Natural killer cell treated with Interleukin-12 subunit alpha and Interleukin-12 subunit beta and Interleukin-15 and Interleukin-18, amount 100 ng/mL, for 72 hours (primary cell): ENCODE measurements around the gene PCDHB13. TPM values are rescaled to one million over a fixed set of nuclear protein-coding genes. Genes with fewer than 3 reads are reported as not detected.
"Not testable (repeated sequence)": the region's sequence is repeated elsewhere in the genome, so short reads cannot be mapped to it uniquely, and the experiment has no call there.

Experiments
- ATAC-seq, 2 donors: fragments of 150-1000 bp; cut with Tn5 transposase in 1 of 2; sonication (Bioruptor Pico), chemical (Tn5 transposase) in 1 of 2; 2 replicates each; pipeline ENCODE4 v1.10.0; 2021
- DNase-seq: peaks from one replicate; pipeline ENCODE4 v3.0.0; 2022; ENCODE audit warnings: low spot score
- H3K27ac Mint-ChIP-seq, 2 donors: 1 replicate in 1 of 2; 2 replicates in 1 of 2; pipeline ENCODE4 v1.8.0; 2022; ENCODE audit warnings: mixed read lengths in 2 of 2, mild to moderate bottlenecking in 1 of 2, moderate library complexity in 1 of 2
- H3K27me3 Mint-ChIP-seq, 2 donors: 1 replicate in 1 of 2; 2 replicates in 1 of 2; pipeline ENCODE4 v1.8.0; 2022; ENCODE audit warnings: mixed read lengths in 2 of 2
- H3K36me3 Mint-ChIP-seq: one replicate; pipeline ENCODE4 v1.8.0; 2022; ENCODE audit warnings: mixed read lengths
- H3K4me1 Mint-ChIP-seq, 2 donors: 1 replicate in 1 of 2; 2 replicates in 1 of 2; pipeline ENCODE4 v1.8.0; 2022; ENCODE audit warnings: low read depth in 2 of 2, mixed read lengths in 2 of 2, mild to moderate bottlenecking in 1 of 2
- H3K4me3 Mint-ChIP-seq: one replicate; pipeline ENCODE4 v1.8.0; 2022; ENCODE audit warnings: mixed read lengths
- H3K9me3 Mint-ChIP-seq: 2 replicates; pipeline ENCODE4 v1.8.0; 2022; ENCODE audit warnings: mixed read lengths
- total RNA-seq, 2 donors: library from RNA; stranded (reverse); gene quantifications; one replicate each; pipeline ENCODE4 v1.2.3, GENCODE V29; 2022

The PCDHB13 gene
- total RNA-seq, 2 donors from 2014 or later, result 0.10 TPM; not detected in 1

DNA sequence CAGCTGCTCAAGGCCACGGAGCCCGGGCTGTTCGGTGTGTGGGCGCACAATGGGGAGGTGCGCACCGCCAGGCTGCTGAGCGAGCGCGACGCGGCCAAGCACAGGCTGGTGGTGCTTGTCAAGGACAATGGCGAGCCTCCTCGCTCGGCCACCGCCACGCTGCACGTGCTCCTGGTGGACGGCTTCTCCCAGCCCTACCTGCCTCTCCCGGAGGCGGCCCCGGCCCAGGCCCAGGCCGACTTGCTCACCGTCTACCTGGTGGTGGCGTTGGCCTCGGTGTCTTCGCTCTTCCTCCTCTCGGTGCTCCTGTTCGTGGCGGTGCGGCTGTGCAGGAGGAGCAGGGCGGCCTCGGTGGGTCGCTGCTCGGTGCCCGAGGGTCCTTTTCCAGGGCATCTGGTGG lies 24.6 kb upstream of the PCDHB13 start:
- peaks cover 20 to 44% of the 10 kb centered on the region in 2 donors for H3K27me3 Mint-ChIP-seq
- not testable (repeated sequence) for H3K4me3 Mint-ChIP-seq, H3K27ac Mint-ChIP-seq, DNase-seq, H3K4me1 Mint-ChIP-seq, H3K9me3 Mint-ChIP-seq, ATAC-seq
- peaks cover 26% of the 10 kb centered on the region for H3K36me3 Mint-ChIP-seq

DNA sequence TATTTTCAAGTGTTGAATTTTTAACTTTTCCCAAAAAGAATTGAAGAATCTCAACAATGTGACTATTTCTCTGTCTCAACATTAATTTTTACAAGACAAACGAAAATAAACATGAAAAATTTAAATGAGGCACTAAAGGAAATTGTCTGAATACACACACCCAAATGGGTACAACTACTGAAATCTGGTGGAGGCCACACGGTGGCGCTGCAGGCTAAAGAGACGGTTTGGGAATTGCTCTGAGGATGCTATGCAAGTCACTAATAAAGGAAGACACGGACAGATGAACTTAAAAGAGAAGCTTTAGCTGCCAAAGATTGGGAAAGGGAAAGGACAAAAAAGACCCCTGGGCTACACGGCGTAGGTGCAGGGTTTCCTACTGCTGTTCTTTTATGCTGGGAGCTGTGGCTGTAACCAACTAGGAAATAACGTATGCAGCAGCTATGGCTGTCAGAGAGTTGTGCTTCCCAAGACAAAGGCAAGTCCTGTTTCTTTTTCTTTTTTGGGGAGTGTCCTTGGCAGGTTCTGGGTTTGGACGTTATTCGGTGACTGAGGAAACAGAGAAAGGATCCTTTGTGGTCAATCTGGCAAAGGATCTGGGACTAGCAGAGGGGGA lies 21.5 kb upstream of the PCDHB13 start, which contains the start of gene PCDHB10:
TSS of gene PCDHB10 (plus strand) at position 244 of the 616 bp plus-strand sequence. CDS start at position 444, 200 bp downstream.
- peaks cover 27% of the 10 kb centered on the region for H3K36me3 Mint-ChIP-seq
- H3K27ac Mint-ChIP-seq, result no peak within 1 kb of the TSS
- DNase-seq (no peak), ATAC-seq (no peak)
- peaks cover 13 to 31% of the 10 kb centered on the region in 2 donors for H3K27me3 Mint-ChIP-seq
- H3K4me1 Mint-ChIP-seq, result peaks cover under 1 to 2% of the 10 kb centered on the region in 2 donors
- H3K9me3 Mint-ChIP-seq, result peaks cover 10% of the 10 kb centered on the region
- no peak within 1 kb of the TSS for H3K4me3 Mint-ChIP-seq

DNA sequence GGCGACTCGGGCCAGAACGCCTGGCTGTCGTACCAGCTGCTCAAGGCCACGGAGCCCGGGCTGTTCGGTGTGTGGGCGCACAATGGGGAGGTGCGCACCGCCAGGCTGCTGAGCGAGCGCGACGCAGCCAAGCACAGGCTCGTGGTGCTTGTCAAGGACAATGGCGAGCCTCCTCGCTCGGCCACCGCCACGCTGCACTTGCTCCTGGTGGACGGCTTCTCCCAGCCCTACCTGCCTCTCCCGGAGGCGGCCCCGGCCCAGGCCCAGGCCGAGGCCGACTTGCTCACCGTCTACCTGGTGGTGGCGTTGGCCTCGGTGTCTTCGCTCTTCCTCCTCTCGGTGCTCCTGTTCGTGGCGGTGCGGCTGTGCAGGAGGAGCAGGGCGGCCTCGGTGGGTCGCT lies 19.4 kb upstream of the PCDHB13 start:
- H3K9me3 Mint-ChIP-seq, H3K4me1 Mint-ChIP-seq, ATAC-seq, DNase-seq, H3K27ac Mint-ChIP-seq, H3K4me3 Mint-ChIP-seq: not testable (repeated sequence)
- peaks cover 26% of the 10 kb centered on the region for H3K36me3 Mint-ChIP-seq
- H3K27me3 Mint-ChIP-seq, result peaks cover 11 to 37% of the 10 kb centered on the region in 2 donors

DNA sequence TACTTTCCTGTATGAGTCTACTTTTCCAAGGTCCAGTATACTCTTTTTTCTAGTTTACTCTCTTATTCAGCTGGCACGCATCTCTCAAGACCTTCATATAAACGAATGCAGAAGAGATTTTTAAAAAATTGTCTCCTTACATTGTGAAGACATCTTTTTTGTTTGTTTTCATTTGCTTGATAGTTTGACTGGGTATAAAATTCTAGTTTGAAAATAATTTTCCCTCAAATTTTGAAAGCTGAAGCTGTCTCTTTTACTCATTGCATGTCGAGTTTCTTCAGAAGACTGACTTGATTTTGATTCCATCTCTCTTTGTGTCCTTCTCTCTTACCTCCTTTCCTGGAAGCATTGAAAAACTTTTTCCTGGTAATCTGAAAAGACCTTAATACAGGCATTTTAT lies 17.4 kb upstream of the PCDHB13 start:
- H3K36me3 Mint-ChIP-seq, result peaks cover 27% of the 10 kb centered on the region
- peaks cover 10% of the 10 kb centered on the region for H3K9me3 Mint-ChIP-seq
- DNase-seq (no peak), ATAC-seq (no peak)
- H3K4me1 Mint-ChIP-seq, result no peaks in the 10 kb centered on the region
- H3K27me3 Mint-ChIP-seq, result peaks cover 12 to 38% of the 10 kb centered on the region in 2 donors
- no peak overlapping the region for H3K27ac Mint-ChIP-seq
- no peak overlapping the region for H3K4me3 Mint-ChIP-seq

DNA sequence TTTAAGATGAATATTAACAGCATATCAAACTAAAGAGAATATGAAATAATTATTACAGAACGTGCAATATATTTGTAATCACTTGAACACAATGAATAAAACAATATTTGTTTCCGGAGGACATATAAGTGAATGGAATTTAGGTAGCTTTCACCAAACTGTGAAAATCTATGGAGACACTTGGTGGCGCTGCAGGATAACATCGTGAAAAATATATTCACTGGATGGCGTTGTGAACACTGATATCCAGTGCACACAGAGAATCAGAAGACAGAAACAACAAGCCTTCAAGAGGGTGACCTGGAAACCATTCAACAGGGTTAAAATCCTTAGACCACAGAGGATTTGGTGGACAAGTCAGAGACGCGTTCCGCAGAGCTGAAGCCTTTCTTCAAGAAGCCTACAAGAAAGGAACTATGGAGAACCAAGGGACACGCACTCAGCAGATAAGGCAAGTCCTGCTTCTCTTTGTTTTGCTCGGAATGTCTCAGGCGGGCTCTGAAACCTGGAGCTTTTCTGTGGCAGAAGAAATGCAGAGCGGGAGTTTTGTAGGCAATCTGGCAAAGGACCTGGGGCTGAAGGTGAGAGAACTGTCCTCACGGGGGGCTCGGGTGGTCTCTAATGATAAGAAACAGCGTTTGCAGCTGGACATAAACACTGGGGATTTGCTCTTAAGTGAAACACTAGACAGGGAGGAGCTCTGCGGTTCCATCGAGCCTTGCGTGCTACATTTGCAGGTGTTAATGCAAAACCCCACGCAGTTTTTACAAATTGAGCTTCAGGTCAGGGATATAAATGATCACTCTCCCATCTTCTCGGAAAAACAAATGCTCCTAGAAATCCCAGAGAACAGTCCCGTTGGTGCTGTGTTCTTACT lies 14.1 kb upstream of the PCDHB13 start, which contains the start of gene PCDHB11:
TSS of gene PCDHB11 (plus strand) at position 269 of the 877 bp plus-strand sequence. CDS start at position 417, 148 bp downstream.
- Mint-ChIP-seq H3K36me3 (peaks cover 23% of the 10 kb centered on the region), H3K27ac (no peak within 1 kb of the TSS), H3K27me3 (peaks cover 5 to 27% of the 10 kb centered on the region in 2 donors), H3K9me3 (peaks cover 10% of the 10 kb centered on the region), H3K4me3 (no peak within 1 kb of the TSS), H3K4me1 (no peaks in the 10 kb centered on the region)
- no peak for ATAC-seq
- no peak for DNase-seq

DNA sequence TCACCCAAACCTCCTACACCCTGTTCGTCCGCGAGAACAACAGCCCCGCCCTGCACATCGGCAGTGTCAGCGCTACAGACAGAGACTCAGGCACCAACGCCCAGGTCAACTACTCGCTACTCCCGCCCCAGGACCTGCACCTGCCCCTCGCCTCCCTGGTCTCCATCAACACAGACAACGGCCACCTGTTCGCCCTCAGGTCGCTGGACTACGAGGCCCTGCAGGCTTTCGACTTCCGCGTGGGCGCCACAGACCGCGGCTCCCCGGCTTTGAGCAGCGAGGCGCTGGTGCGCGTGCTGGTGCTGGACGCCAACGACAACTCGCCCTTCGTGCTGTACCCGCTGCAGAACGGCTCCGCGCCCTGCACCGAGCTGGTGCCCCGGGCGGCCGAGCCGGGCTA lies 12.6 kb upstream of the PCDHB13 start:
- peaks cover 22% of the 10 kb centered on the region for H3K36me3 Mint-ChIP-seq
- H3K4me3 Mint-ChIP-seq, DNase-seq, H3K9me3 Mint-ChIP-seq, H3K27ac Mint-ChIP-seq, H3K4me1 Mint-ChIP-seq, ATAC-seq: not testable (repeated sequence)
- peaks cover 5 to 27% of the 10 kb centered on the region in 2 donors for H3K27me3 Mint-ChIP-seq

DNA sequence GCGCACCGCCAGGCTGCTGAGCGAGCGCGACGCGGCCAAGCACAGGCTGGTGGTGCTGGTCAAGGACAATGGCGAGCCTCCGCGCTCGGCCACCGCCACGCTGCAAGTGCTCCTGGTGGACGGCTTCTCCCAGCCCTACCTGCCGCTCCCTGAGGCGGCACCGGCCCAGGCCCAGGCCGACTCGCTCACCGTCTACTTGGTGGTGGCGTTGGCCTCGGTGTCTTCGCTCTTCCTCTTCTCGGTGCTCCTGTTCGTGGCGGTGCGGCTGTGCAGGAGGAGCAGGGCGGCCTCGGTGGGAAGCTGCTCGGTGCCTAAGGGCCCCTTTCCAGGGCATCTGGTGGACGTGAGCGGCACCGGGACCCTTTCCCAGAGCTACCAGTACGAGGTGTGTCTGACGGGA lies 12.1 kb upstream of the PCDHB13 start:
- peaks cover 5 to 24% of the 10 kb centered on the region in 2 donors for H3K27me3 Mint-ChIP-seq
- H3K9me3 Mint-ChIP-seq, DNase-seq, H3K27ac Mint-ChIP-seq, H3K4me1 Mint-ChIP-seq, H3K4me3 Mint-ChIP-seq, ATAC-seq: not testable (repeated sequence)
- H3K36me3 Mint-ChIP-seq, result peaks cover 16% of the 10 kb centered on the region

DNA sequence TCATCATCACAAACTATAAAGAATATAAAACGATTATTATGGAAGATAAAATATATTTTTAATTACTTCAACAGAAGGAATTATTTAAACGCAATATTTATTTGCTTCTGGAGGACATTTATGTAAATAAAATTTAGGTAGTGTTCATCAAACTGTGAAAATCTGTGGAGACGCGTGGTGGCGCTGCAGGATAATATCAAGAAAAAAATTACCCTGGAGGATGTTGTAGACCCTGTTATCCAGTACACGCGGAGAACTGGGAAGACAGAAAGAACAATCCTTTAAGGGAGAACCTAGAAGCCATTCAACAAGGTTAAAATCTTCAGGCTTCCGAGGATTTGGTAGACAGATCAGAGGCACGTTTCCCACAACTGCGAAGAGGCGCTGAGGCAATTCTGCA lies 5.2 kb upstream of the PCDHB13 start, which contains the start of gene PCDHB12:
TSS of gene PCDHB12 (plus strand) at position 242 of the 400 bp plus-strand sequence. CDS start 189 bp downstream, outside the sequence.
- H3K4me1 Mint-ChIP-seq, result no peaks in the 10 kb centered on the region
- no peaks in the 10 kb centered on the region for H3K36me3 Mint-ChIP-seq
- H3K27me3 Mint-ChIP-seq, result peaks cover 14 to 37% of the 10 kb centered on the region in 2 donors
- ATAC-seq, result no peak
- H3K4me3 Mint-ChIP-seq, result no peak within 1 kb of the TSS
- no peak within 1 kb of the TSS for H3K27ac Mint-ChIP-seq
- no peaks in the 10 kb centered on the region for H3K9me3 Mint-ChIP-seq
- no peak for DNase-seq

DNA sequence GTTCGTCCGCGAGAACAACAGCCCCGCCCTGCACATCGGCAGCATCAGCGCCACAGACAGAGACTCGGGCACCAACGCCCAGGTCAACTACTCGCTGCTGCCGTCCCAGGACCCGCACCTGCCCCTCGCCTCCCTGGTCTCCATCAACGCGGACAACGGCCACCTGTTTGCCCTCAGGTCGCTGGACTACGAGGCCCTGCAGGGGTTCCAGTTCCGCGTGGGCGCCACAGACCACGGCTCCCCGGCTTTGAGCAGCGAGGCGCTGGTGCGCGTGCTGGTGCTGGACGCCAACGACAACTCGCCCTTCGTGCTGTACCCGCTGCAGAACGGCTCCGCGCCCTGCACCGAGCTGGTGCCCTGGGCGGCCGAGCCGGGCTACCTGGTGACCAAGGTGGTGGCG lies 3.4 kb upstream of the PCDHB13 start:
- ATAC-seq, H3K4me1 Mint-ChIP-seq, H3K9me3 Mint-ChIP-seq, H3K36me3 Mint-ChIP-seq, H3K27ac Mint-ChIP-seq, H3K4me3 Mint-ChIP-seq, DNase-seq: not testable (repeated sequence)
- peaks cover 17 to 37% of the 10 kb centered on the region in 2 donors for H3K27me3 Mint-ChIP-seq

DNA sequence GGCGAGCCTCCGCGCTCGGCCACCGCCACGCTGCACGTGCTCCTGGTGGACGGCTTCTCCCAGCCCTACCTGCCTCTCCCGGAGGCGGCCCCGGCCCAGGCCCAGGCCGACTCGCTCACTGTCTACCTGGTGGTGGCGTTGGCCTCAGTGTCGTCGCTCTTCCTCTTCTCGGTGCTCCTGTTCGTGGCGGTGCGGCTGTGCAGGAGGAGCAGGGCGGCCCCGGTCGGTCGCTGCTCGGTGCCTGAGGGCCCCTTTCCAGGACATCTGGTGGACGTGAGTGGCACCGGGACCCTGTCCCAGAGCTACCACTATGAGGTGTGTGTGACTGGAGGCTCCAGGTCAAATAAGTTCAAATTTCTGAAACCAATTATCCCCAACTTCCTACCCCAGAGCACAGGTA lies 2.9 kb upstream of the PCDHB13 start:
- peaks cover 17 to 37% of the 10 kb centered on the region in 2 donors for H3K27me3 Mint-ChIP-seq
- H3K4me3 Mint-ChIP-seq, H3K9me3 Mint-ChIP-seq, H3K4me1 Mint-ChIP-seq, DNase-seq, ATAC-seq, H3K36me3 Mint-ChIP-seq, H3K27ac Mint-ChIP-seq: not testable (repeated sequence)

DNA sequence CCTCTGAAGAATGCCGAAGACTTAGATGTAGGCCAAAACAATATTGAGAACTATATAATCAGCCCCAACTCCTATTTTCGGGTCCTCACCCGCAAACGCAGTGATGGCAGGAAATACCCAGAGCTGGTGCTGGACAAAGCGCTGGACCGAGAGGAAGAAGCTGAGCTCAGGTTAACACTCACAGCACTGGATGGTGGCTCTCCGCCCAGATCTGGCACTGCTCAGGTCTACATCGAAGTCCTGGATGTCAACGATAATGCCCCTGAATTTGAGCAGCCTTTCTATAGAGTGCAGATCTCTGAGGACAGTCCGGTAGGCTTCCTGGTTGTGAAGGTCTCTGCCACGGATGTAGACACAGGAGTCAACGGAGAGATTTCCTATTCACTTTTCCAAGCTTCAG lies 864 bp downstream of the PCDHB13 start:
- H3K27ac Mint-ChIP-seq, ATAC-seq, H3K4me3 Mint-ChIP-seq, DNase-seq, H3K9me3 Mint-ChIP-seq, H3K4me1 Mint-ChIP-seq: not testable (repeated sequence)
- peaks cover 14 to 22% of the 10 kb centered on the region in 2 donors for H3K27me3 Mint-ChIP-seq
- peaks cover 11% of the 10 kb centered on the region for H3K36me3 Mint-ChIP-seq

DNA sequence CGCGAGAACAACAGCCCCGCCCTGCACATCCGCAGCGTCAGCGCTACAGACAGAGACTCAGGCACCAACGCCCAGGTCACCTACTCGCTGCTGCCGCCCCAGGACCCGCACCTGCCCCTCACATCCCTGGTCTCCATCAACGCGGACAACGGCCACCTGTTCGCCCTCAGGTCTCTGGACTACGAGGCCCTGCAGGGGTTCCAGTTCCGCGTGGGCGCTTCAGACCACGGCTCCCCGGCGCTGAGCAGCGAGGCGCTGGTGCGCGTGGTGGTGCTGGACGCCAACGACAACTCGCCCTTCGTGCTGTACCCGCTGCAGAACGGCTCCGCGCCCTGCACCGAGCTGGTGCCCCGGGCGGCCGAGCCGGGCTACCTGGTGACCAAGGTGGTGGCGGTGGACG lies 1.8 kb downstream of the PCDHB13 start:
- not testable (repeated sequence) for H3K27ac Mint-ChIP-seq, ATAC-seq, DNase-seq, H3K4me3 Mint-ChIP-seq, H3K4me1 Mint-ChIP-seq, H3K9me3 Mint-ChIP-seq
- Mint-ChIP-seq H3K27me3 (peaks cover 14 to 31% of the 10 kb centered on the region in 2 donors), H3K36me3 (peaks cover 18% of the 10 kb centered on the region)

DNA sequence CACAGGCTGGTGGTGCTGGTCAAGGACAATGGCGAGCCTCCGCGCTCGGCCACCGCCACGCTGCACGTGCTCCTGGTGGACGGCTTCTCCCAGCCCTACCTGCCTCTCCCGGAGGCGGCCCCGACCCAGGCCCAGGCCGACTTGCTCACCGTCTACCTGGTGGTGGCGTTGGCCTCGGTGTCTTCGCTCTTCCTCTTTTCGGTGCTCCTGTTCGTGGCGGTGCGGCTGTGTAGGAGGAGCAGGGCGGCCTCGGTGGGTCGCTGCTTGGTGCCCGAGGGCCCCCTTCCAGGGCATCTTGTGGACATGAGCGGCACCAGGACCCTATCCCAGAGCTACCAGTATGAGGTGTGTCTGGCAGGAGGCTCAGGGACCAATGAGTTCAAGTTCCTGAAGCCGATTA lies 2.3 kb downstream of the PCDHB13 start:
- Mint-ChIP-seq H3K36me3 (peaks cover 18% of the 10 kb centered on the region), H3K27me3 (peaks cover 11 to 34% of the 10 kb centered on the region in 2 donors)
- not testable (repeated sequence) for H3K4me1 Mint-ChIP-seq, ATAC-seq, H3K4me3 Mint-ChIP-seq, DNase-seq, H3K27ac Mint-ChIP-seq, H3K9me3 Mint-ChIP-seq
